GM12864 (cell line): Measurements from ENCODE around the gene PHF21A.
"Not testable (repeated sequence)": the region's sequence is repeated elsewhere in the genome, so short reads cannot be mapped to it uniquely, and the experiment has no call there.

ENCODE experiments used
- DNase-seq: peaks from one replicate; pipeline ENCODE4 v3.0.0-alpha.2; 2011; ENCODE audit warnings: low read depth
- H3K4me3 ChIP-seq: 2 replicates; pipeline ENCODE4 v1.5.1; 2011; ENCODE audit warnings: mild to moderate bottlenecking, low read depth, low read length, control low read depth
- TF ChIP-seq, protein P1 (sequence below): IDR thresholded peaks from 2 replicates; pipeline ENCODE4 v1.5.1; 2011; ENCODE audit warnings: low read depth, mild to moderate bottlenecking, moderate library complexity, low read length, control low read depth, inconsistent platforms; ENCODE audit errors: missing control alignments

Gene PHF21A

DNA sequence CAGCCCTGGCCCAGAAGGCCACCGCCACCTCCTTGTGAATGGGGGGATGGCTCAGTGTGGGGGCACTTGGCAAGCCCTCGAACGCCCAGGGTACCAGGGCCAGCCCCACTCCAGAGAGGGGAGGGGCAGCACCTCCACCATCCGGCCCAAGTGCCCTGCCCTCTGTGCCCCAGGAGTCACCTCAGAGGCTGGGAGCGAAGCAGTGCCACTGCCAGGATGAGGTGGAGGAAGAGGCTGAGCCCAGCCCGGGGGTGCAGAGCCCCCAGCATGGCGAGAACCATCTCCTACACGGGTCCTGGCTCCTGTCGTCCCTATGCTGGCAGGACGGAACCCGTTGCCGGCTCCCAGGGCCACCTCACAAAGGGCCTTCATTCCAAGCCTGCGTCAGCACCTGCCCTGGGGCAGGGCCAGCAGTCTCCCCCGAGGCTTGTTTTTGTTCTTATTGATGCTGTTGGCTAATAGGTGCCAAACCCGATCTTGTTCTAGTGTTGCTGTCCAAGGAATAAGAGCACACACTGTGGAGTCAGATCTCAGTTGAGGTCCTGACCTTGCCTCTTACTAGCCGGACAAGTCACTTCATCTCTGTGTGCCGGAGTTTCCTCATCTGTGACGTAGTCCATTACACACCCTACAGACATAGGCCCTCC lies 214.2 kb downstream of the PHF21A start, which contains the start of gene FREY1:
Gene FREY1 (minus strand): TSS at position 307 of the 647 bp plus-strand sequence. CDS start 26 bp downstream, at position 281.
- DNase-seq, result no peak
- H3K4me3 ChIP-seq, result no peak within 1 kb of the TSS
- TF ChIP-seq, protein P1, sequence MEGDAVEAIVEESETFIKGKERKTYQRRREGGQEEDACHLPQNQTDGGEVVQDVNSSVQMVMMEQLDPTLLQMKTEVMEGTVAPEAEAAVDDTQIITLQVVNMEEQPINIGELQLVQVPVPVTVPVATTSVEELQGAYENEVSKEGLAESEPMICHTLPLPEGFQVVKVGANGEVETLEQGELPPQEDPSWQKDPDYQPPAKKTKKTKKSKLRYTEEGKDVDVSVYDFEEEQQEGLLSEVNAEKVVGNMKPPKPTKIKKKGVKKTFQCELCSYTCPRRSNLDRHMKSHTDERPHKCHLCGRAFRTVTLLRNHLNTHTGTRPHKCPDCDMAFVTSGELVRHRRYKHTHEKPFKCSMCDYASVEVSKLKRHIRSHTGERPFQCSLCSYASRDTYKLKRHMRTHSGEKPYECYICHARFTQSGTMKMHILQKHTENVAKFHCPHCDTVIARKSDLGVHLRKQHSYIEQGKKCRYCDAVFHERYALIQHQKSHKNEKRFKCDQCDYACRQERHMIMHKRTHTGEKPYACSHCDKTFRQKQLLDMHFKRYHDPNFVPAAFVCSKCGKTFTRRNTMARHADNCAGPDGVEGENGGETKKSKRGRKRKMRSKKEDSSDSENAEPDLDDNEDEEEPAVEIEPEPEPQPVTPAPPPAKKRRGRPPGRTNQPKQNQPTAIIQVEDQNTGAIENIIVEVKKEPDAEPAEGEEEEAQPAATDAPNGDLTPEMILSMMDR, result no peak

DNA sequence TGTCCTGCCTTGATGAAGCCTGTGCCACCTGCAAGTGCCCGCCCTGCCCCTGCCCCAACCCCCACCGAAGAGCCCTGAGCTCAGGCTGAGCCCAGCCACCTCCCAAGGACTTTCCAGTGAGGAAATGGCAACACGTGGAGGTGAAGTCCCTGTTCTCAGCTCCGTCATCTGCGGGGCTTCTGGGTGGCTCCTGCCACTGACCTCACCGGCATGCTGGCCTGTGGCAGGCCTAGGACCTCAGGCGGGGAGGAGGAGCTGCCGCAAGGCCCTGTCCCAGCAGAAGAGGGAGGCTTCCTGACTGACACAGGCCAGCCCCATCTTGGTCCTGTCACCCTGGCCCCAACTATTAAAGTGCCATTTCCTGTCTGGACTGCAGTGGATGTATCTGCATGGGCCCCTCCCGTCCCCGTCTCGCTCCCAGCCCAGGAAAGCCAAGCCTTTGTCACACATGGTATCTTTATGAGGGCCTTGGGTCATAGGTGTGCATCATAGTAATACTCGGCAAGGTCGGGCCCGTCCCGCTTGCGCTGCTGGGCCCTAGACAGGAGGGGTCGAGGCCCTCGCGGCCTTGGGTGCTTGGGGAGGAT lies 215.1 kb downstream of the PHF21A start:
- H3K4me3 ChIP-seq, result no peak overlapping the region
- TF ChIP-seq, protein P1, result no peak
- no peak for DNase-seq

DNA sequence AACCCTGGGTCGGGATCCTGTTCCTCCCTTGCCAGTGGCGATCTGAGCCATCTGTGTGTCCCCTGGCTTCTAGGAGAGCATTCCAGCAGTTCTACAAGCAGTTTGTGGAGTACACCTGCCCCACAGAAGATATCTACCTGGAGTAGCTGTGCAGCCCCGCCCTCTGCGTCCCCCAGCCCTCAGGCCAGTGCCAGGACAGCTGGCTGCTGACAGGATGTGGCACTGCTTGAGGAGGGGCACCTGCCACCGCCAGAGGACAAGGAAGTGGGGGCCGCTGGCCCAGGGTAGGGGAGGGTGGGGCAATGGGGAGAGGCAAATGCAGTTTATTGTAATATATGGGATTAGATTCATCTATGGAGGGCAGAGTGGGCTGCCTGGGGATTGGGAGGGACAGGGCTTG lies 215.7 kb downstream of the PHF21A start:
- DNase-seq, H3K4me3 ChIP-seq: not testable (repeated sequence)

- no peak for DNase-seq
These were observed 216.2 kb downstream of the PHF21A start for GRCh38 chr11:45905095-45905494.

DNA sequence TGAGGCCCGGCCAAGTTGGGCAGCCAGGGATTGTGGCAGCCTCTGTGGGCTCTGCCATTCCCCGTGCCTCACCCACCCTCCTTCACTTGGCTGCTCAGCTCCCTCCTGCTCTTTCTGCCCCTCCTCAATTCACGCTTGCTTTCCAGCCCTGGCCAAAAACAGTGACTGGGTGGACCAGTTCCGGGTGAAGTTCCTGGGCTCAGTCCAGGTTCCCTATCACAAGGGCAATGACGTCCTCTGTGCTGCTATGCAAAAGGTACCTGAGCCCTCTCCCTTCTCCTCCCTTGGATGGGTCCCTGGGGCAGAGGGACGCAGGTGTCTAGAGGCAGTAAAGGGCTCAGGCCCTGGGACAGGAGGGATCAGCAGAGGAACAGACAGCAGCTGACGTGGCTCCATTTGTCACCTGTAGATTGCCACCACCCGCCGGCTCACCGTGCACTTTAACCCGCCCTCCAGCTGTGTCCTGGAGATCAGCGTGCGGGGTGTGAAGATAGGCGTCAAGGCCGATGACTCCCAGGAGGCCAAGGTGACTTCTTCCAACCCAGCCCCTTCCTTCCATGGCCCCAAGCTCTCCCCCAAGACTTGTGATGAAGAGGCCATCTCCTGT lies 216.8 kb downstream of the PHF21A start:
- no peak overlapping the region for H3K4me3 ChIP-seq
- no peak for DNase-seq
- TF ChIP-seq, protein P1, result no peak

More at GRCh38 chr11:45905095-45905494, 216.2 kb downstream of the PHF21A start:
- TF ChIP-seq, protein P1, result no peak
- H3K4me3 ChIP-seq, result no peak overlapping the region

DNA sequence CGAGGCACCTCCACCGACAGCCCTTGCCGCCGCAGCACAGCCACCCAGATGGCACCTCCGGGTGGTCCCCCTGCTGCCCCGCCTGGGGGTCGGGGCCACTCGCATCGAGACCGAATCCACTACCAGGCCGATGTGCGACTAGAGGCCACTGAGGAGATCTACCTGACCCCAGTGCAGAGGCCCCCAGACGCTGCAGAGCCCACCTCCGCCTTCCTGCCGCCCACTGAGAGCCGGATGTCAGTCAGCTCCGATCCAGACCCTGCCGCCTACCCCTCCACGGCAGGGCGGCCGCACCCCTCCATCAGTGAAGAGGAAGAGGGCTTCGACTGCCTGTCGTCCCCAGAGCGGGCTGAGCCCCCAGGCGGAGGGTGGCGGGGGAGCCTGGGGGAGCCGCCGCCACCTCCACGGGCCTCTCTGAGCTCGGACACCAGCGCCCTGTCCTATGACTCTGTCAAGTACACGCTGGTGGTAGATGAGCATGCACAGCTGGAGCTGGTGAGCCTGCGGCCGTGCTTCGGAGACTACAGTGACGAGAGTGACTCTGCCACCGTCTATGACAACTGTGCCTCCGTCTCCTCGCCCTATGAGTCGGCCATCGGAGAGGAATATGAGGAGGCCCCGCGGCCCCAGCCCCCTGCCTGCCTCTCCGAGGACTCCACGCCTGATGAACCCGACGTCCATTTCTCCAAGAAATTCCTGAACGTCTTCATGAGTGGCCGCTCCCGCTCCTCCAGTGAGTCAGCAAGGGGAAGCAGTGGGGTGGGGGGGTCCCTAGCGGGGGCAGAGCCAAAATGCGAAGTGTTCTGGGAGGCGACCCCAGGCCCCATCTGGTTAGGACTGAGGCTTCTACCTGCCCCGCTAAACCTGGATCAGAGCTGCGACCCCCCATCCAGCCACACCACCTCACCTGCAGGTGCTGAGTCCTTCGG lies 218.5 kb downstream of the PHF21A start:
- no peak overlapping the region for H3K4me3 ChIP-seq
- DNase-seq, result no peak
- TF ChIP-seq, protein P1, result no peak

DNA sequence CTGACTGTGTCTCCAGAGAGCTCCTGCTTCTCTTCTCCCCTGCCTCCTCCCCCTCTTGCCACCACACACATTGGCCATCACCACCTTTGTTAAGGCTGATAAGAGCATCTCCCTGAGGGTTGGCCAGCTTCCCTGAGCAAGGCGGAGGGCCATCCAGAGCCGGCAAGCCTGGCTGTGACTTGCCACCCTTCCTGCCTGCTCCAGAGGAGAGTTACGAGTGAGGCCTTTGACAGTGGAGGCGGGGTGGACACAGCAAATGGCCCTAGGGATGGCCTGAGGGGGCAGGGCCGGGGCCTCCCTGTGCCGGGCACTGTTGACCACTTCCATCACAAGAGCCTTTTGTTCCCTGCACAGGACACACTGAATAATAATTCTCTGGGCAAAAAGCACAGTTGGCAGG lies 219.6 kb downstream of the PHF21A start:
- no peak overlapping the region for H3K4me3 ChIP-seq
- DNase-seq, result no peak
- TF ChIP-seq, protein P1, result no peak
